CD4-positive, alpha-beta T cell treated with Interleukin-1 beta for 1 hour (primary cell): Measurements from ENCODE around the gene CTSA.
A peak's percentile ranks its signal among the peaks of the same experiment; 100 is the strongest.

Experiments used
- DNase-seq, 2 donors: peaks; one replicate each; pipeline ENCODE4 v3.0.0-alpha.2; 2020 to 2022

The CTSA gene

DNA sequence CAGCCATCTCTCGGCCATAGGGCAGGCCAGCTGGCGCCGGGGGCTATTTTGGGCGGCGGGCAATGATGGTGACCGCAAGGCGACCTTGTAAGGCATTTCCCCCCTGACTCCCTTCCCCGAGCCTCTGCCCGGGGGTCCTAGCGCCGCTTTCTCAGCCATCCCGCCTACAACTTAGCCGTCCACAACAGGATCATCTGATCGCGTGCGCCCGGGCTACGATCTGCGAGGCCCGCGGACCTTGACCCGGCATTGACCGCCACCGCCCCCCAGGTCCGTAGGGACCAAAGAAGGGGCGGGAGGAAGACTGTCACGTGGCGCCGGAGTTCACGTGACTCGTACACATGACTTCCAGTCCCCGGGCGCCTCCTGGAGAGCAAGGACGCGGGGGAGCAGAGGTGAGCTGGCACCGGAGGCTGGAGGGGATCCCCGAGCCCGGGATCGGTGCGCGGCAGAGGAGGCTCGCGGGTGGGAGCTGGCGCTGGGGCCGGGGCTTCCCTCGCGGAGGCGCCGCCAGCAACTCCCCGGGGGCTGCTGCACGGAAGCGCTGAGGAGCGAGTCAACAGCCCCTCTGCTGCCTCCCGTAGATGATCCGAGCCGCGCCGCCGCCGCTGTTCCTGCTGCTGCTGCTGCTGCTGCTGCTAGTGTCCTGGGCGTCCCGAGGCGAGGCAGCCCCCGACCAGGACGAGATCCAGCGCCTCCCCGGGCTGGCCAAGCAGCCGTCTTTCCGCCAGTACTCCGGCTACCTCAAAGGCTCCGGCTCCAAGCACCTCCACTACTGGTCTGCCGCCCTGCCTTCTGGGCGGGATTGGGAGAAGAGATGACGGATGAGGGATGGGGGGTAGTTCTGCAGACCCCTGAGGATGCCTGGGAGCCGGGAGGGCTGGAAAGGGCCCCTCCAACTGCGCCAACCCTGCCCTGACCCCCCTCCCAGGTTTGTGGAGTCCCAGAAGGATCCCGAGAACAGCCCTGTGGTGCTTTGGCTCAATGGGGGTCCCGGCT lies at the start of gene CTSA, which contains the start of gene NEURL2:
Gene CTSA, plus strand, starts transcription at position 351 of the 999 bp plus-strand sequence. Its CDS starts 234 bp downstream, at position 585.
Gene NEURL2, minus strand, starts transcription at position 224 of the 999 bp plus-strand sequence. Its CDS starts 217 bp downstream, at position 7.
- DNase-seq, result peak; percentile 82 to 83

DNA sequence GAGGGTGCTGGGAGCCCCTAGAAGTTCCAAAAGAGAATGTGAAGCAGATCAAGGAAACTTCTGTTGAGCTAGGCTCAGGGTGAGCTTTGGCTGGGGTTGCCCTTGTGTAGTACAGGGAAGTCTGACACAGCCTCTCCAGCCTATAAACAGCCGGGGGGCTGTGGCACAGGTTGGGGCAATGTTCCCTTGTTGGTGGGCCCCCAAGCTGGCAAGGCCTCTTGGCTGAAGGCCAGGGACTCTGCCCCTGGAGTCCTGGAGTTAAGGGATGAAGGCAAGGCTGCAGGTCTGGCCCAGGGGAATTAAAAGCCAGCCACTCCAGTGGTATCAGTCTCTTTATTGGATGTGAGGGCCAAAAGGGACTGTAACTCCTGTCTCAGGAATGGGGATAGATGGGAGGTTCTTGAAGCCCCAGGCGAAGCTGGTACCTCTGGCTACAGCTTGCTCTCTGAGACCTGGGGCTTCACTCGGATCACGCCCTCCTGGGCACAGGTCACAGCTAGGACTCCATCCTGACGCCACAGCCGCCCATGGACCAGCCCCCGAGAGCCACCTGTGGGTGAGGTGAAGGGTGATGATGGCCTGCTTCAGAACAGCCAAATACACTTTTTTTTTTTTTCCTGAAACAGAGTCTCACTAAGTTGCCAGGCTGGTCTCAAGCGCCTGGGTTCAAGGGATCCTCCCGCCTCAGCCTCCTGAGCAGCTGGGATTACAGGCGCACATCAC lies 49.6 kb upstream of the CTSA start:
- DNase-seq, result no peak

- peak in 1 of 2 donors; percentile 20 for DNase-seq
Observed at GRCh38 chr20:45842169-45842812, 48.8 kb upstream of the CTSA start.

DNA sequence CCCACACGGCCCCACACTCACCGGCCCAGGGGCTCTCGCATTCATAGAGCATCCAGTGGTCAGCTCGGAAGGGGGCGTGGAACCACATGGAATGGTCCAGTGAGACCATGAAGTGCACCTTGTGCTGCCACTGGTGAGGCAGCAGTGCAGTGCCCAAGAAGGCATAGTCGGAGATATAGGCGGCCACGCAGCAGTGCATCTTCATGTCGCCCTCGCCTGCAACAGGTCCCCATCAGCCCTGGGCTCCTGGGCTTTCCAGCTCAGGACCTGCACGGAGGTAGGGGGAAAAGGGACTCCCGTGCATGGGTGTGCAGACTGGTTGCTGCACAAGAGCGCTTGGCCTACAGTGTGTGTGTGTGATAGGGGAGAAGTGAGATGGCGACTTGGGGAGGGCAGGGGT lies 47.6 kb upstream of the CTSA start:
- no peak for DNase-seq

DNA sequence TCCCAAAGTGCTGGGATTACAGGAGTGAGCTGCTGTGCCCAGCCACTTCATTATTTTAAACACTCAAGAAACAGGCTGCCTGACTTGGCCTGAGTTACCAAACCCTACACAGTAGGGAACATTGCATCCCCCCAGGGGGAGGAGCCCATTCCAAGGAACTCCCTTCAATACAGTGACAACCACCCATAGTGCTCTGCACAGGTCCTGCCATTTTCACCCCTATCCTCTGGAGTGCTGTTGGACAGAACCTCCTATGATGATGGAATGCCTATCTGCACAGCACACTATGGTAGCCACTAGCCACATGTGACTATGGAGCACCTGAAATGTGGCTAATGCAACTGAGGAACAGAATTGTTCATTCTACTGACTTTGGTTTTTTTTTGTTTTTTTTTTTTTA lies 45.7 kb upstream of the CTSA start:
- no peak for DNase-seq

GRCh38 chr20:45848421-45848820 lies 42.7 kb upstream of the CTSA start:
- no peak for DNase-seq

DNA sequence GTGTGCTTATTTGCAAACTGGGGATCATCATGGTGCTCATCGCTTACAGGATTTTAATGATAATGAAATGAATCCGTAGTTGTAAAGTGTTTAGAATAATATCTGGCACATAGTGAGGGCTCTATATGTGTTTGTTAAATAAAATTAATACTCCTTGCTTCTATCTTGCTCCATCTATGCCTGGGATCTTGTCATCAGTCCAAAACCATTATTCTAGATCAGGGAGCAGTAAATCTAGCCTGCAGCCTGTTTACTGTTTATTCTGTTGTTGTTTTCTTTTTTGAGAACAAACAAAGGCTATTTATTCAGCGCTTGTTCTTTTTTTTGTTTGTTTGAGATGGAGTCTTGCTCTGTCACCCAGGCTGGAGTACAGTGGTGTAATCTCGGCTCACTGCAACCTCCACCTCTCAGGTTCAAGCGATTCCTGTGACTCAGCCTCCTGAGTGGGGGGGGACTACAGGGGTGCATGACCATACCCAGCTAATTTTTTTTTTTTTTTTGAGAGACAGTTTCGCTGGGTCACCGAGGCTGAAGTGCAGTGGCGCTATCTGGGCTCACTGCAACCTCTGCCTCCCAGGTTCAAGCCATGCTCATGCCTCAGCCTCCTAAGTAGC lies 42.1 kb upstream of the CTSA start:
- DNase-seq, result no peak

DNA sequence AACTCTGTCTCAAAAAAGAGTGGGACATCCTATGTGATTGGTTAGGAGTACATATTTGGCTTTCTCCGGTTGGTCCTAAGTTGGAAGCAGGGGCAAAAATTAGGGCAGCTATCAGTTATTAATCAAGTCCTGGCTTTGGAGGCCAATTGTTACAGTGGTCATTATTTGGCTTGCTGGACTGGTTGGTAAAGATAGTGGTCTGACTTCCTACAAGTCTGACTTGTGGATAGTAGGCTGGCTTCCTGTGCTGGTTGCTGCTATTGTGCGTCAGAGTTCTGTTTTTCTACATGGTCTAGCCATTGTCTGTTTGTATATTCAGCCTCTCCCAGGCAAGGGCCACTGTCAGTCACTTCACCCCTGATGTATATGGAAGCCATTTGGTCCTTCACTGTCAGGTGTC lies 40.9 kb upstream of the CTSA start:
- DNase-seq, result no peak

DNA sequence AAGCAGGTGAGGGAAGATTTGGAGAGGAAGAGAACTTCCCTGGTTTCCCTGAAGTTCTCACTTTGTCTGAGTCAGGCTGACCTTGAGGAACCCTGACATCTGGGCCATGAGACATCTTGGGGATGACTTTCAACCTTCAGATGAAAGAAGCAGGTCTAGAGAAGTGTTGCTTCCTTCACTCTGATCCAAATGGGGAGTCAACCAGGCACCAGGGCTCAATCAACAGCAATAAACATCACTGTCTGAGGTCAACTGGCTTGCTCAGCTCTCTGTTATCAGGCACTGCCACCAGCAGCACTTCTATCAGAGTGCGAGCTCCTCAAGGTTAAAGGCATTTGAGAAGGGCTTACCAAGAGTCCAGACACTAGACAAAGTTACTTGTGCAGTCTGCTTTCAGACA lies 40.2 kb upstream of the CTSA start:
- no peak for DNase-seq

DNA sequence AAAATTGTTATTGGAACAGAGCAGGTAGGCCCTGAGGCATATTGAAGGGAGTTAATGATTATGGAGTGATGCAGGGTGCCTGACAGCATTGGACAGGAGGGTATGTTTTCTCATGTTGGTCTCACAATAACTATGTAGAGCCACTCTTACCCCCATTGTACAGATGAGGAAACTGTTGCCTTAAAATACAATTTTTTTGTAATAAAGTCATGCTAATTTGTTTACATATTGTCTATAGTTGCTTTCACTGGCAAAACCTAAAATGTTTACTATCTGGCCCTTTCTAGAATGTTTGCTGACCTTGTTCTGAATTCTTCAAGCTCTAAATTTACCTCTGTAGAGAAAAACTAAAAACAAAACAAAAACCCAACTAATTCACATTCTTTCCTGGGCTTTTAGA lies 39.6 kb upstream of the CTSA start:
- DNase-seq, result no peak

DNA sequence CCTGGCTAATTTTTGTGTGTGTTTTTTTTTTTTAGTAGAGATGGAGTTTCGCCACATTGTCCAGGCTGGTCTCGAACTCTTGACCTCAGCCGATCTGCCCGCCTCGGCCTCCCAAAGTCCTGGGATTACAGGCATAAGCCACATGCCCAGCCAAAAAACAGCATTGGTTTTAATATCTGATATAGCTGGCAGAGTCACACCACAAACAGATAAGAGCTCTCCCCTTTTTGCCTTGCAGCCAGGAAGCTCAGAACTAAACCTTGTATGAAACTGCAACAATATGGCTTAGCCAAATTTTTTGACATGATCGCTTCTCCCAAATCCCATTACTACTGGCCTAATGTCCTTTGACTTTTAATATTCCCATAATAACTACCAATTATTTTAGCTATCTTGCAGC lies 38.8 kb upstream of the CTSA start:
- DNase-seq, result no peak

GRCh38 chr20:45853484-45853883 lies 37.7 kb upstream of the CTSA start:
- DNase-seq, result no peak

DNA sequence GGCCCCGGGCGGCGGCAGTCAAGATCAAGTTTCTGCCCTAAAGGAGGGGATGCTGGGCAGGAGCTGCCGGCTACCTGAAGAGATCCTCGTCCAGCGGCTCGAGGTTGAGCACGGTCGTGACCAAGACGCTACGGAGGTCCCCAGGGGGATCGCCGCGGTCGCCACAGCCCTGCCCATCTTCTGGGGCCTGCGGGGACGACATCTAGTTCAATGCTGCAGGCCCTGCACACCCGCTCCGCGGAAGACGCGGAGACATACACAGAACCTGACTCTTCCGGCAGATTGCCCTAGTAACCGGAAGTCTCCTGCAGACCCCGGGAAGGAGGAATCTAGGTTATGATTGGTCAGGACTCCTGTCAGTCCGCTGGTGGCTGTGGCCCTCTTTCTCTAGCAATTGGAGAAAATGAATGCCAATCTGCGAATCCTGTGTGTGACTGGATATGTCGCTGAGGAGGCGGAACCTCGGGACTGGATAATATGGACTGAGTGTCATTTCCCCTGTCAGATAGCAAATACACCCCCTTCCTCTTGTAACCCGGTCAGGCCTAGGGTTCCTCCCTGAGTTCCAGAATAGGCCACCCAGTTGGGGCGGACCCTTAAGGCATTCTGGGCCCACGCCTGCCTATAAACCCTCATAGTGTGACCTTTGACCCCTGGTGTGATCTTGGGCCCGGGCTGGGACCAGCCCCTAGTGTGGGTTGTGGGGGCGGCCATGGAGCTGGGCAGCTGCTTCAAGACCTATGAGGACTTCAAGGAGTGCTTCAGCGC lies 33.8 kb upstream of the CTSA start, which contains the start of the genes ACOT8 and ZSWIM3:
Gene ACOT8, minus strand, starts transcription at position 279 of the 768 bp plus-strand sequence. Its CDS starts 77 bp downstream, at position 202.
Gene ZSWIM3, plus strand, starts transcription at position 501 of the 768 bp plus-strand sequence. Its CDS starts 212 bp downstream, at position 713.
- peak; percentile 97 to 100 for DNase-seq

GRCh38 chr20:45857882-45858216 lies 33.3 kb upstream of the CTSA start:
- DNase-seq, result no peak

- DNase-seq, result no peak
Observed at GRCh38 chr20:45859916-45860315, 31.2 kb upstream of the CTSA start.

- no peak for DNase-seq
Observed at GRCh38 chr20:45860560-45861220, 30.4 kb upstream of the CTSA start.

DNA sequence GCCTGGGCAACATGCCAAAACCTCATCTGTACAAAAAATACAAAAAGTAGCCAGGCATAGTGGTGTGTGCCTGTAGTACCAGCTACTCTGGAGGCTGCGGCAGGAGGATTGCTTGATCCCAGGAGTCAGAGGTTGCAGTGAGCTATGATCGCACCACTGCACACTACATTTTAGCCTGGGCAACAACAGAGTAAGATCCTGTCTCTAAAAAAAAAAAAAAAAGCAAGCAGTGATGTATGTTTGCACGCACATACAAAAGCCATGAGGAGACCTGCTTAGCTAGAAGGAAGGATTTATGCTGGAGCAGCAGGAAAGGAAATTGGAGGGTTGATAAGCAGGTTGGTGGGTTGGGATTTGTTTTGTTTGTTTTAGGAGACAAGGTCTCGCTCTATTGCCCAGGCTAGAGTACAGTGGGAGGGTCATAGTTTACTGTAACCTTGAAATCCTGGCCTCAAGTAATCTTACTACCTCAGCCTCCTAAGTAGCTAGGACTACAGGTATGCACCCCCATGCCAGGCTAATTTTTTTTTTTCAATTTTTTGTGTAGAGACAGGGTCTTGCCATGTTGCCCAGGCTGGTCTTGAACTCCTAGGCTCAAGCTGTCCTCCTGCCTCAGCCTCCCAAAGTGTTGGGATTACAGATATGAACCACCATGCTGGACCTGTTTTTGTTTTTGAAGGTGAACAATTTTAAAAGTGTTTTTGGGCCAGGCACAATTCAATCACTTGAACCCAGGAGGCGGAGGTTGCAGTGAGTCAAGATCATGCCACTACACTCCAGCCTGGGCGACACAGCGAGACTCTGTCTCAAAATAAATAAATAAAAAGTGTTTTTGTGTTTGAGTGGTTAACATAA lies 29.7 kb upstream of the CTSA start:
- DNase-seq, result no peak

DNA sequence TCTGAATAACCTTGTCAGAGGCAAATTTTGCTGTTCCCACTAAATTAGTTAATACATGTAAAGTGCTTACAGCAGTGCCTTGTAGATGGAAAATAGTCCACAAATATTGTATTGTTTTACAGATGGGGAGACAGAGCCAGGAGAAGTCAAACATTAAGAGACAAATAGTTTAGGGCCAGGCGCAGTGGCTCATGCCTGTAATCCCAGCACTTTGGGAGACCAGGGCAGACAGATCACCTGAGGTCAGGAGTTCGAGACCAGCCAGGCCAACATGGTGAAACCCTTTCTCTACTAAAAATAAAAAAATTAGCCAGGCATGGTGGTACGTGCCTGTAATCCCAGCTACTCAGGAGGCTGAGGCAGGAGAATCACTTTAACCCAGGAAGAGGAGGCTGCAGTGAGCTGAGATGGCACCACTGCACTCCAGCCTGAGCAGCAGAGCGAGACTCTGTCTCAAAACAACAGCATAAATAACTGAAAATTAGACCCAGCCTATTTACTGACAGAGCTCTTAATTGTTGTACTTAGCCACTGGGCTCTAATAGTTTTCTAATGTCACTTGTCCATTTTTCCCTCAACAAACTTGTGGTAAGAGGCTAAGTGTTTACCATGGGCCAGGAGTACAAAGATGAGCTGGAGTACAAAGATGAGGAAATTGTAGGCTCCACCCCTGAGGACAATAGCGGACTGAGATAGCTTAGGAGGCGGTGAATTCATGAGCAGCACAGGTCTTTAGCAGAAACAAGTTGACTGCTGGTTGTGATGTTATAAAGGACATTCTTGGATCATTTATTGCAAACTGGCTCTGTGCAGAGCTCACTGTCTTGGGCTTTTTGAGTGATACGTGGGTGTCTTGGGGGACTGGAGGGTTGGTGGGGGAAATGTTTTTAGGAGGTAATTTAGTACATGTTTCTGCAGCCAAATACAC lies 27.3 kb upstream of the CTSA start:
- DNase-seq, result no peak

- DNase-seq, result no peak
Observed at GRCh38 chr20:45866454-45866853, 24.7 kb upstream of the CTSA start.
